Esophagus muscularis mucosa (tissue), 4 donors: Measurements from ENCODE around the gene TKTL1. TPM values are rescaled to one million over a fixed set of nuclear protein-coding genes. Genes with fewer than 3 reads are reported as not detected.

Source experiments
- DNase-seq: peaks from one replicate; pipeline ENCODE4 v3.0.0-alpha.2; 2017; ENCODE audit errors: extremely low spot score
- H3K27ac ChIP-seq, 4 donors: fragments of 200-600 bp; sonication (generic); replicated peaks in 1 of 4; 1 replicate in 3 of 4; 2 replicates in 1 of 4; pipeline ENCODE4 v1.5.1; 2016 to 2019; ENCODE audit warnings: mild to moderate bottlenecking in 1 of 4
- H3K27me3 ChIP-seq, 4 donors: fragments of 200-600 bp; sonication (generic); one replicate each; pipeline versions ENCODE4 v1.5.1 to v1.6.0; 2016 to 2019
- H3K36me3 ChIP-seq, 4 donors: fragments of 200-600 bp; sonication (generic); one replicate each; pipeline ENCODE4 v1.5.1; 2016 to 2019
- H3K4me1 ChIP-seq, 4 donors: fragments of 200-600 bp; sonication (generic); one replicate each; pipeline ENCODE4 v1.5.1; 2016 to 2019
- H3K4me3 ChIP-seq, 4 donors: fragments of 200-600 bp; sonication (generic); 1 replicate in 2 of 4; 2 replicates in 2 of 4; pipeline ENCODE4 v1.5.1; 2016 to 2019; ENCODE audit warnings: mild to moderate bottlenecking in 4 of 4, moderate library complexity in 1 of 4
- H3K9me3 ChIP-seq, 4 donors: fragments of 200-600 bp; sonication (generic); 1 replicate in 3 of 4; 2 replicates in 1 of 4; pipeline ENCODE4 v1.5.1; 2016 to 2019
- CTCF ChIP-seq, 3 experiments: fragments of 200-600 bp in 2 of 3; fragments of 450-650 bp in 1 of 3; sonication (generic) in 2 of 3; IDR thresholded peaks; one replicate each; pipeline ENCODE4 v1.5.1; 2017 to 2019; ENCODE audit warnings: antibody characterized with exemption in 3 of 3, mild to moderate bottlenecking in 2 of 3, moderate library complexity in 1 of 3
- EP300 ChIP-seq: sonication (generic); formaldehyde crosslinking; IDR thresholded peaks from one replicate; pipeline ENCODE4 v1.6.1; 2017; ENCODE audit warnings: antibody characterized with exemption
- POLR2A ChIP-seq: fragments of 450-650 bp; IDR thresholded peaks from one replicate; pipeline ENCODE4 v1.6.1; 2017; ENCODE audit warnings: antibody characterized with exemption, moderate library complexity, mild to moderate bottlenecking, low read depth
- POLR2AphosphoS5 ChIP-seq, 2 donors: sonication (generic); formaldehyde crosslinking; IDR thresholded peaks; one replicate each; pipeline ENCODE4 v1.6.1; 2017; ENCODE audit warnings: antibody characterized with exemption in 2 of 2
- WGBS: methylation state at CpG from one replicate; pipeline ENCODE4 v1.1.5; 2018; 5-methylcytosine and 5-hydroxymethylcytosine counted together
- intact Hi-C: fragments of 100-400 bp; cut with DNase I; formaldehyde crosslinking; loops from one replicate; pipeline ENCODE4 v1.15.1; 2023
- total RNA-seq, 4 donors: library from RNA; depleted of rRNA; stranded (reverse); fragments of >200 nt; gene quantifications; one replicate each; pipeline versions ENCODE4 v1.1.0 to v1.2.1, GENCODE V29; 2016

TKTL1 gene
- total RNA-seq, 4 donors from 2014 or later, result not detected

GRCh38 chrX:154354516-154354915 lies 58.9 kb downstream of the TKTL1 start:
- H3K27me3 ChIP-seq, result no peaks in the 10 kb centered on the region
- H3K4me3 ChIP-seq, result no peak overlapping the region
- peaks cover 72 to 100% (median 100%) of the 10 kb centered on the region in 4 donors for H3K36me3 ChIP-seq
- H3K9me3 ChIP-seq, result no peaks in the 10 kb centered on the region
- intact Hi-C loops, result no loop called here
- H3K27ac ChIP-seq, result peak overlapping the region; percentile 71 to 97 (median 96)
- peaks cover 3 to 54% (median 36%) of the 10 kb centered on the region in 4 donors for H3K4me1 ChIP-seq
- TF ChIP-seq POLR2AphosphoS5 (IDR thresholded peaks at IDR 0.05) (no peak), CTCF (IDR thresholded peaks at IDR 0.05) (no peak), EP300 (no peak), POLR2A (no peak)
- 86% methylated on average over 7 of the region's 13 CpGs for WGBS
- DNase-seq, result no peak

DNA sequence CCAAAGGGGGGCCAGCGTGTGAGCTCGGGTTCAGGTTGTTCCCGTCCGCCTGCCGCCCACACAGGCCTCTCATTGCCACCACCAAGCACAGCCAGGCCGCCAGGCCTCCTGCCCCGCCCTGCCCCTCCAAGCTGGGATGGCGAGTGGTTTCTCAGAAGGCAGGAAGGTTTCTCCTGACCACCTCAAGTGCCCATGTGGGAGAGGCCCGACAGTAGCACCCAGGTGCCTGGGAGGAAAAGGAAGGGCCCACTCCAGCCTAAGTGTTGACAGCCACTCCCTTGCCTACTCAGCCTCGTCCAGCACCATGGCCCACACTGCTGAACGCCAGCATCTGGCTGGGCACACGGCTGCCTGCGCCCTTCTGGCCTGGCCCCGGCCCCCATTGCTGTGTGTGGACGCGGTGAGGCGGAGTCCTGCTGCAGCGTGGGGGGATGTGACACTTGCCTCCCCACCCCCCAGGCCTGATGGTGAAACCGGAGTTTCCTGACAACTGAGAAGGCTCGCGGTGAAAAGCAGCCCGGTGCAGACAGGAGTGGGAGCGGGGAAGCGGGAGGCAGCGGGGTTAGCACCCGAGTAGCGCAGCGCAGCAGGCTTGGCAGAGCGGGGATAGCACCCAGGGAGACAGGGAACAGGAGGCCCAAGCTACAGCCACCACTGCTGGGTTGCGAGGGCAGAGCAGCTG lies 59.6 kb downstream of the TKTL1 start:
- DNase-seq, result no peak
- H3K27ac ChIP-seq, result peak overlapping the region; percentile 71 to 97 (median 96)
- intact Hi-C loops, result no loop called here
- peak in 1 of 2 donors; percentile 47 for TF ChIP-seq POLR2AphosphoS5 (IDR thresholded peaks at IDR 0.05)
- no peak for TF ChIP-seq POLR2A
- no peak for TF ChIP-seq CTCF (IDR thresholded peaks at IDR 0.05)
- TF ChIP-seq EP300, result no peak
- H3K36me3 ChIP-seq, result peaks cover 72 to 100% (median 100%) of the 10 kb centered on the region in 4 donors
- peaks cover 3 to 61% (median 42%) of the 10 kb centered on the region in 4 donors for H3K4me1 ChIP-seq
- no peaks in the 10 kb centered on the region for H3K9me3 ChIP-seq
- H3K27me3 ChIP-seq, result no peaks in the 10 kb centered on the region
- no peak overlapping the region for H3K4me3 ChIP-seq
- WGBS, result 84% methylated on average over 30 of the region's 30 CpGs

- intact Hi-C loops, result no loop called here
- TF ChIP-seq POLR2AphosphoS5 (IDR thresholded peaks at IDR 0.05) (no peak), POLR2A (no peak), EP300 (no peak)
- no peak for DNase-seq
- Histone ChIP-seq H3K4me3 (no peak overlapping the region), H3K27me3 (no peaks in the 10 kb centered on the region), H3K36me3 (peaks cover 71 to 100% (median 99%) of the 10 kb centered on the region in 4 donors), H3K9me3 (no peaks in the 10 kb centered on the region), H3K27ac (peak overlapping the region; percentile 71 to 97 (median 96)), H3K4me1 (peaks cover 3 to 61% (median 47%) of the 10 kb centered on the region in 4 donors)
- 83% methylated on average over 11 of the region's 12 CpGs for WGBS
Measured at GRCh38 chrX:154355776-154356140, 60.2 kb downstream of the TKTL1 start.

DNA sequence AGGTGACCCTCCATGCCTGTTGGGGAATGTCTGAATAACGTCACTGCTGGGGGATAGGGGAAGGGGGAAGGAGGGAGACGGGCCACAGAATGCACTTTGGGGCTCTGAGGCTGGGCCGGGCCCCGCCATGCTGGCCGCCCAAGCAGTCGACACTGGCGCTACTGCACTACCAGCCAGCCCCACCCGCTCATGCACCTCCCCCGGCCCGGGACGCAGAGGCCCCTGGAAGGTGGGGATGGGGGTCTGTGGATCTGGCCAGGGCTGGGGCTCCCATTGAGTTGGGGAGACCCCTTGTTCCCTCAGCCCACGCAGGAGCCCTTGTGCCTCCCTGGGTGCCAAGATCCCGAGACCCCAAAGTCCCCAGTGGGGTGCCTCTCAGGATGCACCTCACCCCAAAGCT lies 61.0 kb downstream of the TKTL1 start:
- intact Hi-C loops, result no loop called here
- TF ChIP-seq CTCF (IDR thresholded peaks at IDR 0.05) (no peak), EP300 (no peak), POLR2A (no peak), POLR2AphosphoS5 (IDR thresholded peaks at IDR 0.05) (no peak)
- Histone ChIP-seq H3K27me3 (no peaks in the 10 kb centered on the region), H3K9me3 (no peaks in the 10 kb centered on the region), H3K4me3 (no peak overlapping the region), H3K4me1 (peaks cover 3 to 61% (median 51%) of the 10 kb centered on the region in 4 donors), H3K27ac (peak overlapping the region; percentile 71 to 97 (median 96)), H3K36me3 (peaks cover 66 to 98% (median 98%) of the 10 kb centered on the region in 4 donors)
- DNase-seq, result no peak
- 80% methylated on average over 1 of the region's 13 CpGs for WGBS

DNA sequence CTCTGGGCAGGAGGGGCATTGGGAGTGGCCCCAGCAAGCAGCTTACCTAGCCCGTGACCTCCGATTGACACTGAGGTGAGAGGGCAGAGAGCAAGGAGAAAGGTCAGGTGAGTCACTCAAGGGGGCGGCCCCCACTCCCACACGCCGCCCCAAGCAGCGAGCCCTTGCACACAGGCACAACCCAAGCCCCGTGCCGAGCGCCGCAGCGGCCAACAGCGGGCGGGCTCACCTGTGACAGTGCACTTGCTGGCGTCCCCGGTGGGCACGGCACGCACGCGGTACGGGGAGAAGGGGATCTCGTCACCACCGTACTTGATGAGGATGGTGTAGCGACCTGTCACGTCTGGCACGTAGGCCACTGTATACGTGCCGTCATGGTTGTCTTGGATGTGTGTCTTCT lies 61.6 kb downstream of the TKTL1 start:
- no peak for TF ChIP-seq EP300
- no peak for TF ChIP-seq POLR2A
- no peak for TF ChIP-seq CTCF (IDR thresholded peaks at IDR 0.05)
- peak in 1 of 2 donors; percentile 79 for TF ChIP-seq POLR2AphosphoS5 (IDR thresholded peaks at IDR 0.05)
- Histone ChIP-seq H3K4me1 (peaks cover 3 to 60% (median 54%) of the 10 kb centered on the region in 4 donors), H3K36me3 (peaks cover 65 to 98% (median 98%) of the 10 kb centered on the region in 4 donors), H3K27me3 (no peaks in the 10 kb centered on the region), H3K4me3 (no peak overlapping the region), H3K9me3 (no peaks in the 10 kb centered on the region), H3K27ac (peak overlapping the region; percentile 71 to 97 (median 96))
- intact Hi-C loops, result no loop called here
- DNase-seq, result no peak
- 70% methylated on average over 13 of the region's 27 CpGs for WGBS
